ENCODE results near the gene TBC1D25. TPM values are rescaled to one million over a fixed set of nuclear protein-coding genes. Genes with fewer than 3 reads are reported as not detected.

TBC1D25 gene
- total RNA-seq, 1 donor from 2014 or later, result 1.5 TPM

- TF ChIP-seq EZH2phosphoT487 (IDR thresholded peaks at IDR 0.05) (no peak), EZH2 (IDR thresholded peaks at IDR 0.05) (no peak), CTCF (IDR thresholded peaks at IDR 0.05) (no peak)
- Mint-ChIP-seq H3K9me3 (peaks cover 7% of the 10 kb centered on the region), H3K36me3 (no peaks in the 10 kb centered on the region), H3K27me3 (ENCODE audit: insufficient read depth, low read depth) (peaks cover 5% of the 10 kb centered on the region), H3K4me3 (no peak overlapping the region), H3K27ac (peak overlapping the region; percentile 46), H3K4me1 (no peaks in the 10 kb centered on the region)
- Histone ChIP-seq H3K4me2 (no peak overlapping the region), H3F3A (ENCODE audit: low read depth) (no peaks in the 10 kb centered on the region), H2AFZ (replicated peaks) (no peak overlapping the region), H3K79me2 (ENCODE audit: low read depth) (no peaks in the 10 kb centered on the region), H3K9me3 (ENCODE audit: low read depth) (no peaks in the 10 kb centered on the region), H3K27me3 (no peaks in the 10 kb centered on the region), H3K9ac (no peak overlapping the region), H3K27ac (no peak overlapping the region), H3K4me1 (no peaks in the 10 kb centered on the region), H3K36me3 (no peaks in the 10 kb centered on the region), H4K20me1 (ENCODE audit: low read depth) (no peaks in the 10 kb centered on the region), H3K4me3 (no peak overlapping the region)
- DNase-seq (ENCODE audit: low spot score), result no peak
These were observed 47.7 kb upstream of the TBC1D25 start for GRCh38 chrX:48491809-48492208.

- Histone ChIP-seq H3K4me2 (no peak overlapping the region), H3K79me2 (ENCODE audit: low read depth) (no peaks in the 10 kb centered on the region), H3K9ac (no peak overlapping the region), H3F3A (ENCODE audit: low read depth) (no peaks in the 10 kb centered on the region), H3K27ac (no peak overlapping the region), H3K27me3 (no peaks in the 10 kb centered on the region), H3K9me3 (ENCODE audit: low read depth) (no peaks in the 10 kb centered on the region), H2AFZ (replicated peaks) (no peak overlapping the region), H4K20me1 (ENCODE audit: low read depth) (no peaks in the 10 kb centered on the region), H3K4me3 (no peak overlapping the region), H3K4me1 (no peaks in the 10 kb centered on the region), H3K36me3 (no peaks in the 10 kb centered on the region)
- TF ChIP-seq EZH2phosphoT487 (IDR thresholded peaks at IDR 0.05) (no peak), CTCF (IDR thresholded peaks at IDR 0.05) (no peak), EZH2 (IDR thresholded peaks at IDR 0.05) (no peak)
- H3K27ac Mint-ChIP-seq, result peak overlapping the region; percentile 46
- H3K4me1 Mint-ChIP-seq, result no peaks in the 10 kb centered on the region
- peaks cover 5% of the 10 kb centered on the region for H3K27me3 Mint-ChIP-seq (ENCODE audit: insufficient read depth, low read depth)
- DNase-seq (ENCODE audit: low spot score), result no peak
- no peaks in the 10 kb centered on the region for H3K36me3 Mint-ChIP-seq
- H3K9me3 Mint-ChIP-seq, result peaks cover 5% of the 10 kb centered on the region
- no peak overlapping the region for H3K4me3 Mint-ChIP-seq
These were observed 47.1 kb upstream of the TBC1D25 start for GRCh38 chrX:48492293-48492910.

GRCh38 chrX:48493890-48494364 is 45.6 kb upstream of the TBC1D25 start:
- Histone ChIP-seq H3K27ac (no peak overlapping the region), H3F3A (ENCODE audit: low read depth) (no peaks in the 10 kb centered on the region), H3K4me2 (no peak overlapping the region), H3K9ac (no peak overlapping the region), H3K4me3 (no peak overlapping the region), H3K9me3 (ENCODE audit: low read depth) (no peaks in the 10 kb centered on the region), H4K20me1 (ENCODE audit: low read depth) (no peaks in the 10 kb centered on the region), H2AFZ (replicated peaks) (no peak overlapping the region), H3K36me3 (no peaks in the 10 kb centered on the region), H3K27me3 (no peaks in the 10 kb centered on the region), H3K4me1 (no peaks in the 10 kb centered on the region), H3K79me2 (ENCODE audit: low read depth) (no peaks in the 10 kb centered on the region)
- H3K27ac Mint-ChIP-seq, result peak overlapping the region; percentile 87
- peaks cover 4% of the 10 kb centered on the region for H3K4me1 Mint-ChIP-seq
- TF ChIP-seq CTCF (IDR thresholded peaks at IDR 0.05), result peak; percentile 55
- no peak for TF ChIP-seq EZH2 (IDR thresholded peaks at IDR 0.05)
- TF ChIP-seq EZH2phosphoT487 (IDR thresholded peaks at IDR 0.05), result no peak
- DNase-seq (ENCODE audit: low spot score), result peak; percentile 74
- H3K9me3 Mint-ChIP-seq, result peaks cover 7% of the 10 kb centered on the region
- peaks cover 7% of the 10 kb centered on the region for H3K27me3 Mint-ChIP-seq (ENCODE audit: insufficient read depth, low read depth)
- H3K36me3 Mint-ChIP-seq, result no peaks in the 10 kb centered on the region
- no peak overlapping the region for H3K4me3 Mint-ChIP-seq

All from neural progenitor cell (in vitro differentiated cells).